Liver (tissue), 3 donors: ENCODE results near the gene SPRYD7.

Experiments used
- CTCF ChIP-seq: fragments of 150-350 bp; IDR thresholded peaks from 2 replicates; pipeline ENCODE4 v1.5.1; 2017; ENCODE audit warnings: improper control_type of control experiment, low read depth, low read length; ENCODE audit not compliant: missing input control
- MAX ChIP-seq: IDR thresholded peaks from 2 replicates; pipeline ENCODE4 v1.6.1; 2016; ENCODE audit warnings: antibody characterized with exemption
- TAF1 ChIP-seq: conservative IDR thresholded peaks from 2 replicates; pipeline ENCODE4 v1.6.1; 2016; ENCODE audit warnings: antibody characterized with exemption, mild to moderate bottlenecking
- donor health status: healthy.
- donor health status: healthy.

GRCh38 chr13:49977992-49978391 is 41.9 kb upstream of the SPRYD7 start:
- no peak for TF ChIP-seq TAF1
- no peak for TF ChIP-seq CTCF
- no peak for TF ChIP-seq MAX
